HG02938 (cell line): ENCODE measurements around the gene SLC24A4.

Source experiments
- ATAC-seq: cut with Tn5 transposase; IDR thresholded peaks from one replicate; pipeline ENCODE4 v1.9.1; 2021; ENCODE audit warnings: mild to moderate bottlenecking, moderate library complexity; ENCODE audit not compliant: unreplicated experiment

SLC24A4 gene

DNA sequence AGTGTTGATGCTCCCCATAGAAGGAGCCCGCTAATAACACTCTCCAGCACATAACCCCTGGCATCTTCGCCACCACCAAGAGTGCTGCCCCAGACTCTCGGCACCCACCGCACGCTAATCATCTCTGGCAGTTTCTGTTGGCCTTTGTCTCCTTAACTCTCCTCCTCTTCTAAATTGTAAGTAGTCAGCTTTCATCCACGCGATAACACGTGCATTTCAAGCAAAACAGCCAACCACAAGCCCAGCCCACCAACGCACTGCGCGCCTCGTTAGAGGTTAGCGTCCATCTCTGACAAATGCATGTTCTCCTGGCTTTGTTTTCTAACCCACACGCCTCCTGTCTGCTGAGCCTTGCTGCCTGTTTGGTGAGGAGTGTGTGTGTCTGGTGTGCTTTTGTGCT is 129.5 kb downstream of the SLC24A4 start:
- ATAC-seq, result no peak

GRCh38 chr14:92453691-92454090 is 130.7 kb downstream of the SLC24A4 start:
- no peak for ATAC-seq

DNA sequence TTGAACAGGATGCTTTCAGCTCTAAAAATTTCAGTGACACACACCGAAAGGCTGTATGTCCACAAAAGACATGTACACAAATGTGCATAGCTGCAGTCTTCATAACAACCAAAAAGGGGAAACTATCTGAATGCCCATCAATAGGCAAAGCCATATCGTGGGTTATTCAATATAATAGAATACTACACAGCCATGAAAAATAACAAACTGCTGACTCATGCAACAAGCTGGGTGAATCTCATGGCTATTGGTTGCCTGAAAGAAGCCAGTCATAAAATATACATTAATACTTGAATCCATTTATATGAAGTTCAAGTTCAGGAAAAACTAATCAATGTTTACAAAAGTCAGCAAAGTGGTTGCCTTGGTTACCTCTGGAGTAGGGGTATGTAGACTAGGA is 132.3 kb downstream of the SLC24A4 start:
- ATAC-seq, result no peak

DNA sequence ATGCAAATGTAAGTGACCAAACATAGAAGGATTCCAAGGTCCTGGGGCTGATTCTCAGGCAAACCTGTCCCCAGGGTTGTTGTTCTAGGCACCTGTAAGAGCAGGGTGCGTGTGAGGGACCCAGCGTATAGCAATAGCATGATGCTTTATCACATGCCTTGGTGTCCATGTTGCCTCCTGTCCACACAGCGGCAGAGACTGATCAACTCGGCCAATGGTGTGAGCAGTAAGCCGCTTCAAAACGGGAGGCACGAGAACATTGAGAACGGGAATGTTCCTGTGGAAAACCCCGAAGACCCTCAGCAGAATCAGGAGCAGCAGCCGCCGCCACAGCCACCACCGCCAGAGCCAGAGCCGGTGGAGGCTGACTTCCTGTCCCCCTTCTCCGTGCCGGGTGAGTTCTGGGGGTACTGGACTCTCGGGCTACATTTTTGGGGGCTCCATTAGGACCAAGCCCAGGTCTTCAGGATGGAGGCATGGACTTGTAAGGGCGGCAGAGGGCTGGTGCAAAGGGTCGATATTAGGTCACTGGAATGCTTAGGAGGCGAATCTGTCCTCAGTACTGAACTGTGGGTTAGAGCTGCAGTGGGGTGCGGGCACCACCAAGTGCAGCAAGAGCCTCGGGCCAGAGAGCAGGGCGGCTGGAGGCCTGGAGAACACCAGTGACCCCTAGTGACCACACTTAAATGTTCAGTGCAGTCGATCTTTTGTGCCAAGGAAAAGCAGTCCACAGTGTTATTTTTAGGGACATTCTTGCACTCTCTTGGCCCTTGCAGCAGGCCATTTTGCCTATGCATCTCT is 133.4 kb downstream of the SLC24A4 start:
- ATAC-seq, result no peak

- ATAC-seq, result no peak
Observed at GRCh38 chr14:92457016-92457565, 134.1 kb downstream of the SLC24A4 start.

DNA sequence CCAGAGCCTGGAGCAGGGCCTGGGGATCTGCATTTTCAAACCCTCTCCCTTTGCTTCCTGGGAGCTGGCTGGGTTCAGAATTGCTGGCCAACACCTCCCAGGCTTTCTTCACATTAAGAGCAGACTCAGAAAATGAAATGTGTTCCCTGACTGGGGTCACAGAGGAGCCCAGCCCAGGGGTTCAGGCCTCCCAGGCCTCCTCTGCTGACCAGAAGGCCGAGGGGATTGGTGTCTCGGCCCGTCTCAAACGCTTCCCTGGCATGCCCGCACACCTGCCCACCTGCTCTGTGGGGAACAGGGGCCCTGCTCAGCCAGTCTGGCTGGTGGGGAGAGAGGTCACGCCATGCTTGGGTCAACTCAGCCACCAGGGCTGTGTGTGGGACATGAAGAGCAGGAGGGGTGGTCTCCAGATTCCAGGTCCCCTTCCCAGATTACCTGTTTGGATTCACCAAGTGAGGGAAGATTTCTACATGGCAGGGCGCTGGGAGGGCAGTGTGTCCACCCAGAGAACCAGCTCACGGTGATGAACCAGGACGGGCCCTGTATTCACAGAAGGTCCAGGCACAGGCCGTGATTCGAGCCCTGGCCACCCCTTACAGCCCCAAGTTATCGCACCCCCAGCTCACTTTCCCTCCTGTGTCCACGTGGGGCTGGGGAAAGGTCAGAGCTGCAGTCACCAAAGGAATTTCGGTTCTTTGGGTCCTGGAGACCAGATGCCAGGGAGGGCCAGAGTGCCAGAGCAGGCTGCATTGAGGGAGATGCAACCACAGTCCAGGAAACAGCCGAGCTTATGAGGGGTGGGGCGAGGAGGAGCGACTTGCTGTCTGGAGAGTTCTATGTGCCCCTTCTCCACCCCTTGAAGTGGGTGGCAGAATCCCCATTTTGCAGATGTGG is 135.4 kb downstream of the SLC24A4 start:
- ATAC-seq, result no peak

DNA sequence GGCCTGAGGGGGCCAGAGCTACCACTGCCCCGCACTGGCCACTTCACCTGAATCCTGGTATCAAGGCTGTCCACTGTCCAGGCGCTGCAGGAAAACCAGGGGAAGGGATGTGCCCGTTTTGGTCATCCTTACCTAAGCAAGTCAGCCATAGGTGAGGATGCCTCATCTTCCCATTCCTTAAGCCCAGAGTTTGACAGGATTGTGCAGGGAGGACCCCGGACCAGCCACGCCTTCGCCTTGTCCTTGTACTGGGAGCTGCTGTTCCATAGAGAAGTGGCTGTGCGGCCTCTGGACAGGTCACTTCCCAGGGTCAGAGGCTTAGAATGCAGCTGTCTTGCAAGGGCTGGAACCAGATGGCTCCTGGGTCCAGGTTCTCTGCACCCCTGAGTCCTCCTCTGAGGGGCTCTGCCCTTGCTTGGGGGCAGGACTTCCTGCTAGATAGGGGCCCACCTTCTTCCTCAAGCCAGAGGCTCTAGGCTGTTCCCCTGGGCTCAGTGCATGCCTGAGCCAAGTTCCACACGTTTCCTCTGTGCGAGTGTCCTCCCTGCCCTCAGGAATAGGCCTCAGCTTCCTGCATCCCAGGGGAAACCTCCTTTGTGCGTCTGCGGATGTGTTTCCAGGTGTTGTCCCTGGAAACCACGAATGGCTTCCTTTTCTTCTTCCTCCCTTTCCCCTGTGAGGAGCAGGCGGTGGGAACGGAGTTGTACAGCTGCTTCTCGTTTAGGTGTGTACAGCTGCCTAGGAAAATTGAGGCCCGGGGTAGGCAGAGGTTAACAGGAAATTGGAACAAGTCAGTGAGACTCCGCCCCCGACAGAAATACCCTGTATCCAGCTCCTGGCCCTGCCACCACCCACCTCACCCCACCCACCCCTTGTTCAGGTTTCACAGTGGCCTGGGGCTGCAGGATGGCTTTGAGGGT is 136.3 kb downstream of the SLC24A4 start:
- no peak for ATAC-seq

DNA sequence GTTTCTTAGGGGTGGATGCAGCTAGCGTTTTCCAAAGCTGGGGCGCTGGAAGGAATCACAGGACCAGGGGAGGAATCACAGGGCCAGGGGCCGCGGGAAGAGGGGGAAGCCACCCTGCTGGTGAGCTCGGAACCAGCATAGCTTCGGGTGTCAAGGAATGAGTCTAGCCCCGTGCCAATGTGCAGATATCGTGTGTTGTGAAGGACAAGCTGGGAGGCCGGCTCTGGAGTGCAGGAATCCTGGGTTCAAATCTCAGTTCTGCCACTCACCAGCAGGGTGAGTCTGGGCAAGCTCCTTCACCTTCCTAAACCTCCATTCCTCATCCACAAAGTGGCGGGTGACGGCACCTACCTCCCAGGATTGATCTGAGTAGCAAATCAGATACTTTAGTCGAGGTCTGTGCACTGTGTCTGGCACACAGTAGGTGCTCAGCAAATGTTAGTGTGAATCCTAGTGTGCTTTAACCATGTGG is 137.0 kb downstream of the SLC24A4 start:
- no peak for ATAC-seq

DNA sequence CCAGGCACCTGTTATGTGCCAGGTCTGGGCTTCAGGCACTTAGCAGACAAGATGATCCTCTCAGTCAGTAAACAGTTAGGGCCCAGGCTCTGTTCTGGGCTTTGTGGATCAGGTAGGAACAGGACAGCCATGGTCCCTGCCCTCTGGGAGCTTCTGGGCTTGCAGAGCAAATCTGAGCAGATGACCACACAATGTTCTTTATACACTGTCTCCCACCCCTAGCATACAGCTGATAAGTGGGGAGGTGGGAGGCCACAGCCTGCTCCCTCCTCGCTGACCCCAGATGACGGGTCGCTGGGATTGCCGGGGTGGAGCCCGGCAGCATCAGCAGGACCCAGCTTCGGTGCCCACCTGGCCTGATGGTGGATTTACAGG is 137.6 kb downstream of the SLC24A4 start:
- ATAC-seq, result no peak

DNA sequence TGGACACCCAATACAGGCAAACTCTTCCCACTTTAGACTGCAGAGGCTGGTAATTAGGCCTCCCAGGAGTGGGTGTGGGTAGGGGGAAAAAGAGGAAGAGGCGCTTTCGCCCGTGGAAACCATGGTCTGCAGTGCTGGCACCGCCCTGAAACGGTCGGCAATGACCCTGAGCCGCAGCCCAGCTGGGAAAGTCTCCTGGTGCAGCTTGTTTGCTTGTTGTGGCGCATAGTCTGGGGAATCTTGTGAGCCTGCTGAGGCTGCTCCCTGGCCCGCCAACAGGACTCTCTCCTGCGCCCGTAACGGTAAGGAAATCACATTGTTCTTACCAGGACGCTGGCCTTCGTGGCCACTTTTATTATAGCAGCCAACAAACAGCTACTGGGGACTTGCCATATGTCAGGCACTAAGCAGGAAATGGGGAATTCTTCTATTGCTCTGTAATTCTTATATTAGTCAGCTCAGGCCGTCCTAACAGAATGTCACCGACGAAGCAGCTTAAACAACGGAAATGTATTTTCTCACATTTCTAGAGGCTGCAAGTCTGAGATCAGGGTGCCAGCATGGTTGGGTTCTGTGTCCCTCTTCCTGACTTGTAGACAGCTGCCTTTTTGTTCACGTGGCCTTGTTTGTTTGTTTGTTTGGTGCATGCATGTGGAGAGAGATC is 138.1 kb downstream of the SLC24A4 start:
- no peak for ATAC-seq

DNA sequence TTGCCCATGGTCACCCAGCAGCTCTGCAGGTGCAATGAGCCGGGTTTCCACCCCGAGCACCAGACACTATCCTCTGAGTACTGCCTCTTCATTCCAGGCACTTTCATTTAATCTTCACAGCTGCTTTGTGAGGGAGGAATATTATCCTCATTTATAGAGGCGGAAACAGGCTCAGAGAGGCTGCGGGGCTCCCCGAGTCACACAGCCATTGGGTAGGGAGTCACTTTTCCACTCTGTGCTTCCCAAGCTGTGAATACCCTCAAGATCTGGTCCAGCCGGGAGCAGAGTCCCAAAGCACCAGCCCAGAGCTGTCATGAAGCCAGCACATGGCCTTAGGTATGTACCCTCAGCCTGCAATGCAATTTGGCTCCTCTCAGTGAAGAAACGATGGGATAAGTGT is 138.9 kb downstream of the SLC24A4 start:
- ATAC-seq, result no peak

DNA sequence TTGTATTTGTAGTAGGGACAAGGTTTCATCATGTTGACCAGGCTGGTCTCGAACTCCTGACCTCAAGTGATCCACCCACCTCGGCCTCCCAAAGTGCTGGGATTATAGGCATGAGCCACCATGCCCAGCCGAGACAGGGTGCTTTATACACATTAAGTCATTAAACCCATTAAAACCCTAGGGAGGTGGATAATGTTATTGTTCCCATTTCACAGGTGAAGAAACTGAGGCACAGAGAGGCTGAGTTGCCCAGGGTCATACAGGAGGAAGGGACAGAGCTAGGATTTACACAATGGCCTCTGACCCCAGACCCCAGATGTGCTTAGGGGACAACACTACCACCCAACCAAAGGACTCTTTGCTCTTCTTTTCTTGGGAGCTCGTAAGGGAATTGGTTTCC is 139.6 kb downstream of the SLC24A4 start:
- ATAC-seq, result no peak

GRCh38 chr14:92463141-92463540 is 140.2 kb downstream of the SLC24A4 start:
- no peak for ATAC-seq

DNA sequence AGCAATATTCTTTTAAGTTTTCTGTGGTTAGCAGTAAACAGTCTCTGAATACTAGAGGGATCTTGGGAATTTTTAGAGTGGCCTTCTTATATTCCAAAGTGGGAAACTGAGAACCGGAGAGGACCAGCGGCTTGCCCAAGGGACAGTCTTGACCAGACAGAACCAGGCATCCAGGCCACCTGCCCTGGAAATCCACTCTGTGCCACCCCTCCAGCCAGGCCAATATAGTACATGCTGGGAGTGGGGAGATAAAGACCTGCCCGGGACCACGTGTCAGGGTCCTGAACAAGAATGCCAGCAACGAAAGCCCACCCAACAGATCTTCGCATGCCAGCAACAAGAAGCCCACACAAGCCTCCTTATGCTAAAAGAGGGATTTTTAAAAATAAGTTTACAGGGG is 141.2 kb downstream of the SLC24A4 start:
- no peak for ATAC-seq

GRCh38 chr14:92464716-92465115 is 141.8 kb downstream of the SLC24A4 start:
- ATAC-seq, result no peak

DNA sequence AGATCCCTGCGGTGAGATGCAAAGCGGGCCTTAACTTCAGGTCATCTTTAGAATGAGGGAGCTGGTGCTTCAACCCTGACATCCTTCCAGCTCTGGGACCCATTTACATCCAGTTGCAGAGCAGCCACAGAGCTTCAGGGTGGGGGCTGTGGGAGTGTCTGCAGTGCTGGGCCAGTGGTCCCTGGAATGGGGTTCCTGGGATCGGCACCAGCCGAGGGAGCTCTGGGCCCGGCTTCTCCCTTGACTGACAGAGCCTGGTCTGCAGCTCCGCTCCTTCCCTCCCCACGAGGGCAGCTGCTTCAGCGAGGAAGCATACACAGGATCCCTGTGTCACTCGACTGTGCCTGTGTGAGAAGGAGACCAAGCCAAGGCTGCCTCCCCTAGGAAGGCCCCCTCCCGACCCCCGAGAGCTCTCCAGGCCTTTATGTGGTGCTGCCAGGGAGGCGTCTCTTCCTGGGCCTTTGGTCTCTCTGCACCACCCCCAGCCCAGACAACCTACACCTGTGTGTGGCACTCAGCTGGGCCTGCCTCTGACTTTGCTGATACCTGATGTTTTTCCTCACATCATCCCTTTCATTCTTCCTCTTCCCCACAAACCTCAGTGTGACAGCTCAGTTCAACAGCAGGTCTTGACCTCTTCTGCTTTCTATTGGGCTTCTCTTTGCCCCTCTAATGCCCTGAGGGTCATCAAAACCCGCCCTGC is 142.5 kb downstream of the SLC24A4 start:
- no peak for ATAC-seq

GRCh38 chr14:92466059-92466458 is 143.1 kb downstream of the SLC24A4 start:
- no peak for ATAC-seq

GRCh38 chr14:92469515-92469914 is 146.6 kb downstream of the SLC24A4 start:
- ATAC-seq, result no peak

DNA sequence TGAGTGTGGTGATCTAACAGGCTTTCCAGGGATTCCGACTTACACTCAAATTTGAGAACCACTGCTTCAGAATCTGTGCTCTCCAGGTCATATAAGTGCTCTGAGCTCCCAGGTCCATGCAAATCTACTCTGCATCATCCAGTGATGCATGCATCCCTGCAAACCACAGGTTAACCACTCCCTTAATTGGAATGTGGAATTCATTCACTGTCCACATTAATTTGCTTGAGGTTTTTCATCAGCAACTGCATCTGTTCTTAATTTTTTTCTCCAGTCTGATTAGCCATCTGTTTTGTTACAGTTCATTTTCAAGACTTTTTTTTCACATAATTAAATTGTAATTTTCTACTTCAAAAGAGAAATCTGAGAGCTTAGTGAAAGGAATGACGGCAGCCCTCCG is 147.2 kb downstream of the SLC24A4 start:
- no peak for ATAC-seq

DNA sequence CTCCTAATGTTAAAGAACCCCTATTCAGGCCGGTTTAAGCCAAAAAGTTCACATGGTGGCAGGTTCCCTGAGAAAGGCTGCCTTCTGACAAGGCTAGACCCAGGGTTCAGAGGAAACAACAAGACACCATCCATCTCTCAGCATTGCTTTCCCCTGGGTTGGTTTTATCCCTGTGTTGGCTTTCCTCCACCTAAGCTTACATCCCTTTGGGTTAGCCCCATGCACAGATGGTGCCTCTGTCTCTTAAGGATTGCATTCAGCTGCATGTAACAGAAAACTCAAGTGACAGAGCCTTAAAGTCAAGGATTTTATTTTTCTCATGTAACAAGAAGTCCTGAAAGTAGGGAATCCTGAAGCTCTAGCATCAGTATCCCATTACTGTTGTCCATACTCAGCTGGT is 147.8 kb downstream of the SLC24A4 start:
- ATAC-seq, result no peak
